D341Med (cell line): ENCODE measurements around the gene ORM1.
A peak's percentile ranks its signal among the peaks of the same experiment; 100 is the strongest.
"Not testable (repeated sequence)": the region's sequence is repeated elsewhere in the genome, so short reads cannot be mapped to it uniquely, and the experiment has no call there.

Experiments
- DNase-seq: peaks from one replicate; pipeline ENCODE4 v3.0.0; 2012; ENCODE audit warnings: low spot score

Gene ORM1

GRCh38 chr9:114322831-114323531 is at the start of gene ORM1:
Gene ORM1, plus strand, starts transcription at chr9:114323098. Its CDS starts 36 bp downstream, at chr9:114323134.
- DNase-seq = not testable (repeated sequence)

GRCh38 chr9:114273461-114273881 is 49.4 kb upstream of the ORM1 start:
- DNase-seq = peak; percentile 36

- DNase-seq = peak; percentile 8
These were observed 48.7 kb upstream of the ORM1 start for GRCh38 chr9:114274217-114274616.

GRCh38 chr9:114275246-114276004 is 47.5 kb upstream of the ORM1 start:
- peak; percentile 26 for DNase-seq

- no peak for DNase-seq
These were observed 45.7 kb upstream of the ORM1 start for GRCh38 chr9:114276908-114277821.

- DNase-seq = no peak
These were observed 44.5 kb upstream of the ORM1 start for GRCh38 chr9:114278356-114278755.

- peak; percentile 6 for DNase-seq
These were observed 43.9 kb upstream of the ORM1 start for GRCh38 chr9:114278881-114279570.

- DNase-seq = no peak
These were observed 43.2 kb upstream of the ORM1 start for GRCh38 chr9:114279693-114280092.

- no peak for DNase-seq
These were observed 42.0 kb upstream of the ORM1 start for GRCh38 chr9:114280636-114281472.

GRCh38 chr9:114281473-114282103 is 41.3 kb upstream of the ORM1 start:
- no peak for DNase-seq

GRCh38 chr9:114282104-114282485 is 40.8 kb upstream of the ORM1 start:
- no peak for DNase-seq

- no peak for DNase-seq
These were observed 40.4 kb upstream of the ORM1 start for GRCh38 chr9:114282507-114282906.

GRCh38 chr9:114282926-114283325 is 40.0 kb upstream of the ORM1 start:
- DNase-seq = no peak

- DNase-seq = no peak
These were observed 39.3 kb upstream of the ORM1 start for GRCh38 chr9:114283551-114284111.

- no peak for DNase-seq
These were observed 38.4 kb upstream of the ORM1 start for GRCh38 chr9:114284316-114285060.

- DNase-seq = no peak
These were observed 37.6 kb upstream of the ORM1 start for GRCh38 chr9:114285166-114285867.

GRCh38 chr9:114286146-114286679 is 36.7 kb upstream of the ORM1 start:
- DNase-seq = no peak

- no peak for DNase-seq
These were observed 35.7 kb upstream of the ORM1 start for GRCh38 chr9:114287001-114287762.
